Neural cell (in vitro differentiated cells): ENCODE results near the gene NGB. TPM values are rescaled to one million over a fixed set of nuclear protein-coding genes. Genes with fewer than 3 reads are reported as not detected.

Experiments
- H2AFZ ChIP-seq: fragments of 200-600, 300-800 bp; sonication (generic), shearing (Covaris generic); 2 replicates; pipeline ENCODE4 v1.6.0; 2014; ENCODE audit warnings: low read depth, mild to moderate bottlenecking, antibody characterized with exemption, low read length, moderate library complexity
- H3F3A ChIP-seq: fragments of 200-600 bp; shearing (Covaris generic); 2 replicates; pipeline ENCODE4 v1.6.1; 2016; ENCODE audit warnings: mild to moderate bottlenecking, moderate library complexity, mixed read lengths, antibody characterized with exemption, low read length; ENCODE audit not compliant: insufficient read depth, poor library complexity, severe bottlenecking
- H3K27ac ChIP-seq: fragments of 200-600, 300-800 bp; sonication (generic), shearing (Covaris generic); 2 replicates; pipeline ENCODE4 v1.5.1; 2014; ENCODE audit warnings: mild to moderate bottlenecking, low read length, moderate library complexity
- H3K27me3 ChIP-seq: fragments of 300-800, 200-600 bp; sonication (generic), shearing (Covaris generic); 2 replicates; pipeline ENCODE4 v1.6.0; 2014; ENCODE audit warnings: mild to moderate bottlenecking, low read depth, low read length, moderate library complexity; ENCODE audit not compliant: insufficient read depth
- H3K36me3 ChIP-seq: fragments of 300-800, 200-600 bp; sonication (generic), shearing (Covaris generic); 2 replicates; pipeline ENCODE4 v1.5.1; 2014; ENCODE audit warnings: mild to moderate bottlenecking, antibody characterized with exemption, low read length, moderate library complexity; ENCODE audit not compliant: insufficient read depth
- H3K4me2 ChIP-seq: fragments of 300-800, 200-600 bp; sonication (generic), shearing (Covaris generic); 2 replicates; pipeline ENCODE4 v1.6.0; 2014; ENCODE audit warnings: mild to moderate bottlenecking, low read length
- H3K4me3 ChIP-seq: fragments of 300-800, 200-600 bp; sonication (generic), shearing (Covaris generic); 2 replicates; pipeline ENCODE4 v1.5.1; 2014; ENCODE audit warnings: mild to moderate bottlenecking, low read length, moderate library complexity
- H3K79me2 ChIP-seq: fragments of 200-600 bp; shearing (Covaris generic); replicated peaks from 2 replicates; pipeline ENCODE4 v1.6.0; 2014; ENCODE audit warnings: mild to moderate bottlenecking, low read length, moderate library complexity; ENCODE audit not compliant: insufficient read depth
- H3K9ac ChIP-seq: fragments of 300-800, 200-600 bp; sonication (generic), shearing (Covaris generic); 2 replicates; pipeline ENCODE4 v1.6.1; 2016; ENCODE audit warnings: mild to moderate bottlenecking, low read length, mixed read lengths
- H3K9me2 ChIP-seq: fragments of 200-600 bp; shearing (Covaris generic); 2 replicates; pipeline ENCODE4 v1.6.1; 2016; ENCODE audit warnings: mild to moderate bottlenecking, low read length, mixed read lengths; ENCODE audit not compliant: insufficient read depth
- H3K9me3 ChIP-seq: fragments of 200-600, 300-800 bp; sonication (generic), shearing (Covaris generic); 2 replicates; pipeline ENCODE4 v1.6.1; 2016; ENCODE audit warnings: mild to moderate bottlenecking, mixed run types, low read length, moderate library complexity, mixed read lengths
- H4K20me1 ChIP-seq: fragments of 200-600 bp; shearing (Covaris generic); 2 replicates; pipeline ENCODE4 v1.6.1; 2016; ENCODE audit warnings: mild to moderate bottlenecking, mixed run types; ENCODE audit not compliant: insufficient read depth
- CTCF ChIP-seq: fragments of 450-650 bp; IDR thresholded peaks from 2 replicates; pipeline ENCODE4 v1.5.1; 2014; ENCODE audit warnings: antibody characterized with exemption, mild to moderate bottlenecking, moderate library complexity; ENCODE audit not compliant: poor library complexity, severe bottlenecking
- EP300 ChIP-seq: fragments of 450-650 bp; conservative IDR thresholded peaks from 2 replicates; pipeline ENCODE4 v1.6.1; 2014; ENCODE audit warnings: antibody characterized with exemption, mild to moderate bottlenecking, moderate library complexity; ENCODE audit not compliant: poor library complexity, severe bottlenecking
- EZH2 ChIP-seq: fragments of 200-600, 300-800 bp; shearing (Covaris generic), sonication (generic); IDR thresholded peaks from 2 replicates; pipeline ENCODE4 v1.6.1; 2014; ENCODE audit warnings: antibody characterized with exemption, low read length, borderline replicate concordance, mild to moderate bottlenecking; ENCODE audit not compliant: insufficient read depth, poor library complexity, severe bottlenecking
- MXI1 ChIP-seq: fragments of 450-650 bp; conservative IDR thresholded peaks from 2 replicates; pipeline ENCODE4 v1.6.1; 2014; ENCODE audit warnings: antibody characterized with exemption, mild to moderate bottlenecking; ENCODE audit not compliant: poor library complexity, severe bottlenecking
- POLR2AphosphoS5 ChIP-seq: IDR thresholded peaks from 2 replicates; pipeline ENCODE4 v1.6.1; 2012
- RAD21 ChIP-seq: fragments of 450-650 bp; conservative IDR thresholded peaks from 2 replicates; pipeline ENCODE4 v1.6.1; 2014; ENCODE audit warnings: antibody characterized with exemption, mild to moderate bottlenecking, moderate library complexity
- REST ChIP-seq: IDR thresholded peaks from 2 replicates; pipeline ENCODE4 v1.6.1; 2012; ENCODE audit warnings: borderline replicate concordance
- SMC3 ChIP-seq: fragments of 450-650 bp; conservative IDR thresholded peaks from 2 replicates; pipeline ENCODE4 v1.6.1; 2014; ENCODE audit warnings: antibody characterized with exemption, mild to moderate bottlenecking, moderate library complexity; ENCODE audit not compliant: poor library complexity
- TAF1 ChIP-seq: IDR thresholded peaks from 2 replicates; pipeline ENCODE4 v1.6.1; 2012; ENCODE audit warnings: low read depth
- polyA plus RNA-seq: library from polyadenylated mRNA; depleted of rRNA; stranded (reverse); fragments of >200 nt; gene quantifications from 2 replicates; pipeline ENCODE4 v1.2.3, GENCODE V29; 2014

Gene NGB
- polyA plus RNA-seq, 1 donor from 2014 or later, result 0.87 TPM

DNA sequence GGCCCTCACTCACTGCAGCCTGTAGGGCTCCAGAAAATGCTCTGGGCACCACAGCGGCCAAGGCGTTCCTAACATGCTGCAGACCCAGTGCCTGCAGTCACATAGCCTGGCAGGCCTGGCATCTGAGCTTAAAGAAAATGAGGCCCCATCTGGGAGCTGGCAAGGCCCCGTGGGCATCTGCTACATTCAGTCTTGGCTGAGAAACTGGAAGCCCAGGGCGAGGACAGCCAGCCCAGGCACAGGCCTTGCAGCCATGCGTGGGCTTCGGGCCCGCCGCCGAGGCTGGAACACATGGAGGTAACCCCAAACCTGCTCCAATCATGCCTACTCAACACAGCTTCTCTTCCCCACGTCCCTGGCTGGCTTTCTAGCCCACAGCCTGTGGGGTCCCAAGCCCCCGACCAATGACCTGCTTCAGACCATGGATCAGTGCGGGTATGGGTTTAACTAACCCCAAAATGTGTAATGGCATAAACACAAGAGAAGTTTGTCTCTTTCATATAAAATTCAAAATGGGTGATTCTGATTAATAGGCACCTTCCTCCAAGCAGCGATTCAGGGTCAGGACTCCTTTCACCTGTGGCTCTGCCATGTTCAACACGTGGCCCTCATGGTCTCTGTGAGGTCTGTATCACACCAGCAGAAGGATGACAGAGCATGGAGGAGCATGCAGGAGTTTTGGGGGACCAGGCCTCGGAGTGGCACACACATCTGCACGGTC lies 6.4 kb downstream of the NGB start:
- Histone ChIP-seq H3K27me3 (peaks cover 21% of the 10 kb centered on the region), H3K9me2 (no peaks in the 10 kb centered on the region), H2AFZ (no peak overlapping the region), H3K27ac (no peak overlapping the region), H3K36me3 (no peaks in the 10 kb centered on the region), H3K4me3 (no peak overlapping the region), H3F3A (no peaks in the 10 kb centered on the region), H3K79me2 (no peaks in the 10 kb centered on the region), H4K20me1 (no peaks in the 10 kb centered on the region), H3K9ac (no peak overlapping the region), H3K9me3 (no peaks in the 10 kb centered on the region), H3K4me2 (no peak overlapping the region)
- TF ChIP-seq TAF1 (no peak), EP300 (no peak)

DNA sequence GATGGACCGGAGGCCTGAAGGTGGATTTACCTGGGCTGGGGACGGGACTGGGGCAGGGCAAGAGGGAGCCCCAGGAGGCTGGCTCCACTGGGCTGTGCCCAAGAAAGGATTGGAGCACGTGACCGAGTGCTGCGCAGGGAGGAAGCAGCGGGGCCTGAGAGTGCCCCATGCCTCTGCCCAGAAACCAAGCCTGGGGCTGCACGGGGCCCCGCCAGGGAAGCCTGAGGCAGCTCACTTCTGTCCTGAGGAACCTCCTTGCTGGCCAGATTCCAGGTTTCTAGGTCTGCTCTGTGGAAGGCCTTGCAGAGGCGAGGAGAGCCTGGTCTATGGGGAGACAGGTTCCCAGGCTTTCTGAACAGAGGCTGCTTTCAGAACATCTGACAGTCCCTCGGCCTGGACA lies 10.4 kb downstream of the NGB start:
- H3K4me2 ChIP-seq, result no peak overlapping the region
- H3K9me3 ChIP-seq, result no peaks in the 10 kb centered on the region
- no peak overlapping the region for H3K9ac ChIP-seq
- H3F3A ChIP-seq, result no peaks in the 10 kb centered on the region
- H3K4me3 ChIP-seq, result no peak overlapping the region
- no peak overlapping the region for H2AFZ ChIP-seq
- H3K27ac ChIP-seq, result no peak overlapping the region
- H3K27me3 ChIP-seq, result no peaks in the 10 kb centered on the region
- H3K9me2 ChIP-seq, result no peaks in the 10 kb centered on the region
- H4K20me1 ChIP-seq, result no peaks in the 10 kb centered on the region
- H3K79me2 ChIP-seq, result no peaks in the 10 kb centered on the region
- TF ChIP-seq POLR2AphosphoS5 (no peak), EP300 (no peak), RAD21 (no peak), TAF1 (no peak), SMC3 (no peak), REST (no peak), EZH2 (no peak), MXI1 (no peak), CTCF (no peak)
- no peaks in the 10 kb centered on the region for H3K36me3 ChIP-seq
